Measurements from ENCODE around the gene PPP1R26.

Gene PPP1R26

GRCh38 chr9:135520916-135521607 lies 41.5 kb downstream of the PPP1R26 start, which contains the start of gene LCN1:
TSS of gene LCN1 (plus strand) at chr9:135521440. CDS start at chr9:135521498, 58 bp downstream.
- Histone ChIP-seq H3K27ac (no peak within 1 kb of the TSS), H3K9me3 (ENCODE audit: severe bottlenecking) (no peaks in the 10 kb centered on the region), H3K27me3 (ENCODE audit: insufficient read depth, low read depth, severe bottlenecking) (no peaks in the 10 kb centered on the region), H3K36me3 (no peaks in the 10 kb centered on the region), H3K4me3 (ENCODE audit: low read depth, low read length) (no peak within 1 kb of the TSS)
- TF ChIP-seq, protein P1, sequence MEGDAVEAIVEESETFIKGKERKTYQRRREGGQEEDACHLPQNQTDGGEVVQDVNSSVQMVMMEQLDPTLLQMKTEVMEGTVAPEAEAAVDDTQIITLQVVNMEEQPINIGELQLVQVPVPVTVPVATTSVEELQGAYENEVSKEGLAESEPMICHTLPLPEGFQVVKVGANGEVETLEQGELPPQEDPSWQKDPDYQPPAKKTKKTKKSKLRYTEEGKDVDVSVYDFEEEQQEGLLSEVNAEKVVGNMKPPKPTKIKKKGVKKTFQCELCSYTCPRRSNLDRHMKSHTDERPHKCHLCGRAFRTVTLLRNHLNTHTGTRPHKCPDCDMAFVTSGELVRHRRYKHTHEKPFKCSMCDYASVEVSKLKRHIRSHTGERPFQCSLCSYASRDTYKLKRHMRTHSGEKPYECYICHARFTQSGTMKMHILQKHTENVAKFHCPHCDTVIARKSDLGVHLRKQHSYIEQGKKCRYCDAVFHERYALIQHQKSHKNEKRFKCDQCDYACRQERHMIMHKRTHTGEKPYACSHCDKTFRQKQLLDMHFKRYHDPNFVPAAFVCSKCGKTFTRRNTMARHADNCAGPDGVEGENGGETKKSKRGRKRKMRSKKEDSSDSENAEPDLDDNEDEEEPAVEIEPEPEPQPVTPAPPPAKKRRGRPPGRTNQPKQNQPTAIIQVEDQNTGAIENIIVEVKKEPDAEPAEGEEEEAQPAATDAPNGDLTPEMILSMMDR (IDR thresholded peaks at IDR 0.05; ENCODE audit: low read depth, low read length), result no peak
- no peak for DNase-seq

DNA sequence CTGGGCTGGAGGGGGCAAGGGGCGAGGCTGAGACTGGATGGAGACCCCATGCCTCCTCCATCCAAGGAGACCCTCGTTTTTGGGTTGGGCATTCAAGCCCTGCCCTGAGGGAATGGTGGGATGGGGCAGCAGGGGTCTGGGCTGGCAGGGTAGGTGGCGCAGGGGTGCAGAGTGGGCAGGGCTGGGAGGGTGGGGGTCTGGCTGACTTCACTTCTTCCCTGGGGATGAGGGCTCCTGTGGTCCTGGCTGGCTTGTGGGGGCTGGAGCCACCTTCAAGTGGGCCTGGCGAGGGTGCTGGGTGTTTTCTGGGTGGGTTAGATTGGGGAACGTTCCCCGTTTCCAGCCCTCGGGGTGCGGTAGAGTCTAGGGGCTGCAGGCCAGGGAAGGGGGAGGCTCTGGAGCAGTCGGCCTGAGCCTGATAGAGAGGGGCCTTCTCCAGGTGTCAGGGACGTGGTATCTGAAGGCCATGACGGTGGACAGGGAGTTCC lies 42.1 kb downstream of the PPP1R26 start:
- no peaks in the 10 kb centered on the region for H3K27me3 ChIP-seq (ENCODE audit: insufficient read depth, low read depth, severe bottlenecking)

DNA sequence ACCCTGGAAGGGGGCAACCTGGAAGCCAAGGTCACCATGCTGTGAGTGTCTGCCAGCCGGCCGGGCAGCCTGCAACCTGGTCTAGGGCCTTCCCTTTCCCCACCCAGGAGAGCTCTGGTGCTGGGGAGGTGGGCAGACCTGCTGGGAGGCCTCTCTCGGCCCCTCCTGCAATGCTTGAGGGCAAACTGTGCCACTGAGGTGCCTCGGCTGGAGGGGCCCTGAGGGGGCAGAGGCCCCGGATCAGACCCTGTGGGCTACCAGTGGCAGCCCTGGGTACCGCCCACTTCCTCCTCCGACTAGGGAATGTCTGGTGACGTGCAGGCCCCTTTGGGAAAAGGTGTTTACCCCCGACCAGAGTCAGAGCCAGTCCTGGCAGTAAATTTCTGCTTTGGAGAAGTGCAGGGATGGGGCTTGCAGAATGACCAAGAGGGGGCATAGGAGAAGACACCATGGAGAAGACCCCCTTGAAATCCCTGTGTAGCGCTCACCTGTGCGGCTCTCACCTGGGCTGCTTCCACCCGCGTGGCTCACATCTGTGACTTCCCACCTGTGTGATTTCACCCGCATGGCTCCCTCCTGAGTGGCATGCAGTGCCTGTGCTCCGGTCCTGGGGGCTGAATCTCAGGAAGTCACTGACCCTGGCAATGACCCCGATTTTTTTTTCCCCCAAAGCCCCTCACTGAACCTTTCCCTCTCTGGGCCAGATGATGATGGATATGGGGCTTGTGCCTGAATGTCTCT lies 42.7 kb downstream of the PPP1R26 start:
- Histone ChIP-seq H3K27ac (no peak overlapping the region), H3K9me3 (ENCODE audit: severe bottlenecking) (no peaks in the 10 kb centered on the region), H3K36me3 (no peaks in the 10 kb centered on the region), H3K27me3 (ENCODE audit: insufficient read depth, low read depth, severe bottlenecking) (no peaks in the 10 kb centered on the region), H3K4me3 (ENCODE audit: low read depth, low read length) (no peak overlapping the region)
- no peak for DNase-seq
- TF ChIP-seq, protein P1 (IDR thresholded peaks at IDR 0.05; ENCODE audit: low read depth, low read length), result no peak

More for the DNA sequence above, 42.1 kb downstream of the PPP1R26 start:
- TF ChIP-seq, protein P1 (IDR thresholded peaks at IDR 0.05; ENCODE audit: low read depth, low read length), result no peak
- no peak for DNase-seq
- no peak overlapping the region for H3K4me3 ChIP-seq (ENCODE audit: low read depth, low read length)
- no peaks in the 10 kb centered on the region for H3K9me3 ChIP-seq (ENCODE audit: severe bottlenecking)
- H3K36me3 ChIP-seq, result no peaks in the 10 kb centered on the region
- H3K27ac ChIP-seq, result no peak overlapping the region

DNA sequence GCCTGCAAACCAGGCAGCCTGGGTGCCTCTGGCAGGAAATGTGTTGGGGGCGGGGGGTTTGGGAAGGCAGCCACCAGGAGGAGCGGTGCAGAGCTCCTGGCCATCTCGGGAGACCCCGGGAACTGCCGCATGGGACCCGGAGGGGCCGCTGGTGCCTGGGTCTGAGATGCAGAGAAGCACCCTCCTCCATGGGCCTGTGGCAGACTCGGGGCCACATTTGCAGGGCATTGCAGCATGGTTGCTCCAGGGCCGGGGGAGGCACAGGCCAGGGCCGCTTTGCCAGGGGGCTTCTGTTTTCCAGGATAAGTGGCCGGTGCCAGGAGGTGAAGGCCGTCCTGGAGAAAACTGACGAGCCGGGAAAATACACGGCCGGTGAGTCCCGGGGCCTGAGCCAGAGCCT lies 43.3 kb downstream of the PPP1R26 start:
- Histone ChIP-seq H3K4me3 (ENCODE audit: low read depth, low read length) (no peak overlapping the region), H3K9me3 (ENCODE audit: severe bottlenecking) (no peaks in the 10 kb centered on the region), H3K36me3 (no peaks in the 10 kb centered on the region), H3K27ac (no peak overlapping the region), H3K27me3 (ENCODE audit: insufficient read depth, low read depth, severe bottlenecking) (no peaks in the 10 kb centered on the region)
- TF ChIP-seq, protein P1 (IDR thresholded peaks at IDR 0.05; ENCODE audit: low read depth, low read length), result no peak
- DNase-seq, result no peak

DNA sequence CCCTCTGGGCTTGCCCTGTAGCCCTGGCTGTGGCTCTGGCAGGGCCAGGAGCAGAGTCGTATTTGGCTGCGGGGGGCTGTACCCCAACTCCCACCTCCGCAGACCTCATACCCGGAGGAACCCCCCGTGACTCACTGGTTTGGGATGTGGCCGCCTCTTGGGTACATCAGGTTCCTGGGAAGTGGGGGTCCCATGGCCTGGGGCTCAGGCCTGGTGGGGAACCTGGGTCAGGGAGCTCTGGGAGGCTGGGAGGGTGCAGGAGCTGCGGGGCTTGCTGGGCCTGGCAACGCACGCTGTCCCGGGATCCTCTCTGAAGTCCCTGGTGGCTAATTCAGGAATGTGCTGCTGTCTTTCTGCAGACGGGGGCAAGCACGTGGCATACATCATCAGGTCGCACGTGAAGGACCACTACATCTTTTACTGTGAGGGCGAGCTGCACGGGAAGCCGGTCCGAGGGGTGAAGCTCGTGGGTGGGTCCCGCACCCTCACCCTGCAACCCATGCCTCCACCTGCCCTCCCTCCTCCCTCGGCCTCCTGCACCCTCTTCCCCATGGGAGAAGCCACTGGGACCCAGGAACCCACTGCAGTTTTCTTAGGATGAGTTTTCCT lies 44.0 kb downstream of the PPP1R26 start:
- no peaks in the 10 kb centered on the region for H3K36me3 ChIP-seq
- H3K27me3 ChIP-seq (ENCODE audit: insufficient read depth, low read depth, severe bottlenecking), result no peaks in the 10 kb centered on the region
- no peak overlapping the region for H3K4me3 ChIP-seq (ENCODE audit: low read depth, low read length)
- no peaks in the 10 kb centered on the region for H3K9me3 ChIP-seq (ENCODE audit: severe bottlenecking)
- no peak overlapping the region for H3K27ac ChIP-seq
- DNase-seq, result no peak
- TF ChIP-seq, protein P1 (IDR thresholded peaks at IDR 0.05; ENCODE audit: low read depth, low read length), result no peak
